ENCODE results near the gene LAMP1.
"Not testable (repeated sequence)": the region's sequence is repeated elsewhere in the genome, so short reads cannot be mapped to it uniquely, and the experiment has no call there.

The LAMP1 gene

GRCh38 chr13:113327391-113327765, 30.3 kb downstream of the LAMP1 start:
- no peak for DNase-seq (ENCODE audit: low read depth in 2 of 2)

GRCh38 chr13:113327766-113328471, 30.9 kb downstream of the LAMP1 start:
- no peak for DNase-seq (ENCODE audit: low read depth in 2 of 2)

GRCh38 chr13:113328851-113329250, 31.8 kb downstream of the LAMP1 start:
- no peak for DNase-seq (ENCODE audit: low read depth in 2 of 2)

- DNase-seq (ENCODE audit: low read depth in 2 of 2): no peak
Measured at GRCh38 chr13:113329656-113330312, 32.7 kb downstream of the LAMP1 start.

GRCh38 chr13:113332615-113333014, 35.6 kb downstream of the LAMP1 start:
- DNase-seq (ENCODE audit: low read depth in 2 of 2): no peak

- DNase-seq (ENCODE audit: low read depth in 2 of 2): no peak
Measured at GRCh38 chr13:113333076-113333475, 36.0 kb downstream of the LAMP1 start.

- no peak for DNase-seq (ENCODE audit: low read depth in 2 of 2)
Measured at GRCh38 chr13:113337556-113337955, 40.5 kb downstream of the LAMP1 start.

GRCh38 chr13:113337976-113338375, 40.9 kb downstream of the LAMP1 start:
- DNase-seq (ENCODE audit: low read depth in 2 of 2): no peak

GRCh38 chr13:113338451-113338850, 41.4 kb downstream of the LAMP1 start:
- DNase-seq (ENCODE audit: low read depth in 2 of 2): no peak

- DNase-seq (ENCODE audit: low read depth in 2 of 2): no peak
Measured at GRCh38 chr13:113342820-113343691, 46.0 kb downstream of the LAMP1 start.

- DNase-seq (ENCODE audit: low read depth in 2 of 2): no peak
Measured at GRCh38 chr13:113343692-113343968, 46.6 kb downstream of the LAMP1 start.

- DNase-seq (ENCODE audit: low read depth in 2 of 2): no peak
Measured at GRCh38 chr13:113345486-113345885, 48.4 kb downstream of the LAMP1 start.

- not testable (repeated sequence) for DNase-seq (ENCODE audit: low read depth in 2 of 2)
Measured at GRCh38 chr13:113347736-113348225, 50.7 kb downstream of the LAMP1 start.

GRCh38 chr13:113348591-113348990, 51.6 kb downstream of the LAMP1 start:
- no peak for DNase-seq (ENCODE audit: low read depth in 2 of 2)

GRCh38 chr13:113349050-113349449, 52.0 kb downstream of the LAMP1 start:
- DNase-seq (ENCODE audit: low read depth in 2 of 2): no peak

GRCh38 chr13:113349491-113349890, 52.5 kb downstream of the LAMP1 start:
- DNase-seq (ENCODE audit: low read depth in 2 of 2): no peak

- no peak for DNase-seq (ENCODE audit: low read depth in 2 of 2)
Measured at GRCh38 chr13:113350065-113350937, 53.3 kb downstream of the LAMP1 start.

GRCh38 chr13:113350938-113351335, 53.9 kb downstream of the LAMP1 start:
- DNase-seq (ENCODE audit: low read depth in 2 of 2): no peak

- DNase-seq (ENCODE audit: low read depth in 2 of 2): no peak
Measured at GRCh38 chr13:113351514-113352026, 54.5 kb downstream of the LAMP1 start.

- DNase-seq (ENCODE audit: low read depth in 2 of 2): no peak
Measured at GRCh38 chr13:113353254-113353653, 56.2 kb downstream of the LAMP1 start.

GRCh38 chr13:113354831-113355610, 58.0 kb downstream of the LAMP1 start:
- no peak for DNase-seq (ENCODE audit: low read depth in 2 of 2)
